RWPE2 (cell line): ENCODE measurements around the gene TBC1D23.

ENCODE experiments used
- ATAC-seq: fragments of 200-7000 bp; cut with Tn5 transposase; 3 replicates; pipeline ENCODE4 v1.9.1; 2021; ENCODE audit warnings: low read depth
- DNase-seq: peaks from one replicate; pipeline ENCODE4 v3.0.0-alpha.2; 2020; ENCODE audit warnings: low spot score
- H3K27ac ChIP-seq: fragments of 450-650 bp; 2 replicates; pipeline ENCODE4 v1.5.1; 2017; ENCODE audit warnings: mild to moderate bottlenecking; ENCODE audit not compliant: poor library complexity, severe bottlenecking
- H3K27me3 ChIP-seq: fragments of 250-450 bp; sonication (Bioruptor Pico); 2 replicates; pipeline ENCODE4 v1.5.1; 2021; ENCODE audit warnings: mild to moderate bottlenecking, moderate library complexity; ENCODE audit not compliant: insufficient read depth, poor library complexity, severe bottlenecking
- H3K36me3 ChIP-seq: fragments of 250-450 bp; sonication (Bioruptor Pico); 2 replicates; pipeline ENCODE4 v1.5.1; 2020; ENCODE audit warnings: low read depth, mild to moderate bottlenecking, moderate library complexity
- H3K4me1 ChIP-seq: fragments of 250-450 bp; sonication (Bioruptor Pico); 2 replicates; pipeline ENCODE4 v1.5.1; 2021; ENCODE audit warnings: mild to moderate bottlenecking, moderate library complexity; ENCODE audit not compliant: insufficient read depth, poor library complexity, severe bottlenecking
- H3K4me3 ChIP-seq: fragments of 250-450 bp; sonication (Bioruptor Pico); 2 replicates; pipeline ENCODE4 v1.5.1; 2021; ENCODE audit warnings: mild to moderate bottlenecking, moderate library complexity; ENCODE audit not compliant: severe bottlenecking
- H3K9me3 ChIP-seq: fragments of 250-450 bp; sonication (Bioruptor Pico); 2 replicates; pipeline ENCODE4 v1.5.1; 2021; ENCODE audit warnings: mild to moderate bottlenecking, moderate library complexity; ENCODE audit not compliant: severe bottlenecking
- TF ChIP-seq, protein P1 (sequence below): fragments of 450-650 bp; IDR thresholded peaks from one replicate; pipeline ENCODE4 v1.5.1; 2017; ENCODE audit warnings: mild to moderate bottlenecking, moderate library complexity; ENCODE audit not compliant: poor library complexity, severe bottlenecking

TBC1D23 gene

DNA sequence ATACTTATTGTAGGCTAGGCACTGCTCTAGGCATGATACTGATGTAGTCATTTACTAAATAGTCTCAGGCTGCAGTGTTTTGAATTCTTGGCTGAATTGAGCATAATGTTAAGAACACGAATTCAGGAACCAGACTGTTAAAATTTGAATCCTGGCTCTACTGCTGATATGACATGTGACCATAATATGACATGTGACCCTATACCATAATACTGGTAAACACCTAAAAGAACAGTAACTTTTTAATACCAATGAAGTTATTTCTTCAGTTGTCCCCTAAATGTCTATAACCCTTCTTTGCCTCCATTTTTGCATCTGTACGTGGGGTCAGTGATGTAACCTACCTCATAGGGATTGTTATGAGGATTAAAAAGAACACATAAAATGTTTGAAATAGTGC is 18.1 kb downstream of the TBC1D23 start:
- H3K4me3 ChIP-seq = no peak overlapping the region
- TF ChIP-seq, protein P1, sequence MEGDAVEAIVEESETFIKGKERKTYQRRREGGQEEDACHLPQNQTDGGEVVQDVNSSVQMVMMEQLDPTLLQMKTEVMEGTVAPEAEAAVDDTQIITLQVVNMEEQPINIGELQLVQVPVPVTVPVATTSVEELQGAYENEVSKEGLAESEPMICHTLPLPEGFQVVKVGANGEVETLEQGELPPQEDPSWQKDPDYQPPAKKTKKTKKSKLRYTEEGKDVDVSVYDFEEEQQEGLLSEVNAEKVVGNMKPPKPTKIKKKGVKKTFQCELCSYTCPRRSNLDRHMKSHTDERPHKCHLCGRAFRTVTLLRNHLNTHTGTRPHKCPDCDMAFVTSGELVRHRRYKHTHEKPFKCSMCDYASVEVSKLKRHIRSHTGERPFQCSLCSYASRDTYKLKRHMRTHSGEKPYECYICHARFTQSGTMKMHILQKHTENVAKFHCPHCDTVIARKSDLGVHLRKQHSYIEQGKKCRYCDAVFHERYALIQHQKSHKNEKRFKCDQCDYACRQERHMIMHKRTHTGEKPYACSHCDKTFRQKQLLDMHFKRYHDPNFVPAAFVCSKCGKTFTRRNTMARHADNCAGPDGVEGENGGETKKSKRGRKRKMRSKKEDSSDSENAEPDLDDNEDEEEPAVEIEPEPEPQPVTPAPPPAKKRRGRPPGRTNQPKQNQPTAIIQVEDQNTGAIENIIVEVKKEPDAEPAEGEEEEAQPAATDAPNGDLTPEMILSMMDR = no peak
- ATAC-seq (no peak), DNase-seq (no peak)
- no peaks in the 10 kb centered on the region for H3K9me3 ChIP-seq
- H3K27me3 ChIP-seq = no peaks in the 10 kb centered on the region
- peaks cover 50% of the 10 kb centered on the region for H3K36me3 ChIP-seq
- H3K27ac ChIP-seq = no peak overlapping the region
- no peaks in the 10 kb centered on the region for H3K4me1 ChIP-seq

DNA sequence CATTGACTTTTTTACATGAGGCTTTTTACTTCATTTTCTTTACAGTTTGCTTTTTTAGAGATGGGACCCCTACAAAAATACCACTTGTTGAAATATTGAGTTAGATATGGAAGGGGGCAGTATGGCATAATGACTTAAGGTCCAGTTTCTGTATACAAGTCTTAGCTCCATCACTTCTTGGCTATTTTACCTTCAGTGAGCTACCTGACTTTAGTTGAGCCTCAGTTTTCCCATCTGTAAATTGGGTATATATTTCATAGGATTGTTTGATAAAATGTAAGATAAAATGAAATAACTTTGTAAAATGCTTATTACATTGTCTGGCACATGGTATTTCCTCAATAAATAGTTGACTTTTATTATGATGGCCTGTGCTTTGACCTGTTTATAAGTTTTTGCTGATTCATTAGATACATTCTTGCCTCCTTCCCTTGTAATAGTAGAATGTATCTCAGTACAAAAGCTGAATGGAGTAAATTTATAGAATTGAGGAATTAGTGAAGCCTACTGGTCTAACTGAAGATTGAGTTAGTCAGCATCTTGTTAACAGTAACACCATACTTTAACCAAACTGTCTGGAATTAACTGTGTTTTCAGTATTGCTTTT is 27.6 kb downstream of the TBC1D23 start:
- Histone ChIP-seq H3K4me1 (no peaks in the 10 kb centered on the region), H3K27me3 (no peaks in the 10 kb centered on the region), H3K9me3 (no peaks in the 10 kb centered on the region), H3K27ac (no peak overlapping the region), H3K4me3 (no peak overlapping the region), H3K36me3 (peaks cover 60% of the 10 kb centered on the region)
- ATAC-seq (no peak), DNase-seq (no peak)
- TF ChIP-seq, protein P1 = no peak

DNA sequence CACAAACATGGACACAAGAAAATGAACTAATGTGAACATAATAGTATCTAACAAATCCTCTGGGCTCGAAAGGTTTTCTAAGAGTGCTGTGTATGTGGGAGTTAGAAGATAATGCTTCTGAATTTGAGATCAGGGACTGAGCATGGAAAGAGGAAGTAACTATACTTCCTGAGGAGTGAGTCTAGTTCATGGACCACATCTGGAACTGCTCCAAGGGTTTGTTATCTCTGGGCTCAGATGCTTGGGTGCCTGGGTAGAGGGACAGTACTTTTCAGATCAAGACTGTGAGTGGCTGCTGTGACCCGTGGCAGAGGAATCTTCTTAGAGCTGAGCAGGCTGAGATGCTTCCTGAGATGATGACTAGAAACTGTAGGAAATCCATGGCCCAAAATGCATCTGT is 28.5 kb downstream of the TBC1D23 start:
- DNase-seq = no peak
- no peaks in the 10 kb centered on the region for H3K9me3 ChIP-seq
- ATAC-seq = no peak
- H3K36me3 ChIP-seq = peaks cover 51% of the 10 kb centered on the region
- H3K4me1 ChIP-seq = no peaks in the 10 kb centered on the region
- H3K4me3 ChIP-seq = no peak overlapping the region
- TF ChIP-seq, protein P1 = no peak
- H3K27me3 ChIP-seq = no peaks in the 10 kb centered on the region
- no peak overlapping the region for H3K27ac ChIP-seq

DNA sequence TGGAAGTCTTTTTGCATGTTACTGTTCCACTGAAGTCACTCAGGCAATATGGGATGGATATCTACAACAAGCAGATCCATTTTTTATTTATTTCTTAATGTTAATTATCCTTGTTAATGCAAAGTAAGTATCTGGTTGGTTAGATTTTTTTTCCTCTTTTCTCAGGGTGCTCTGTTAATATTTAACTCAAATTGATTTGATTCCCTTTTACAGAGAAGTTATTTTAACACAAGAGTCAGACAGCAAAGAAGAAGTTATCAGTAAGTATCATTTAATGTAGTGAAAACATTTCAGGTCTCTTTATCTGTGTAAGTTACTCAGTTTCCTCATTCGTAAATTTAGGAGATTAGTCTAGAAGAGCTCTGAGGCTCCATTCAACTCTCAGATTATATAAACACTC is 34.3 kb downstream of the TBC1D23 start:
- Histone ChIP-seq H3K4me3 (no peak overlapping the region), H3K9me3 (no peaks in the 10 kb centered on the region), H3K27me3 (no peaks in the 10 kb centered on the region), H3K4me1 (no peaks in the 10 kb centered on the region), H3K36me3 (peaks cover 73% of the 10 kb centered on the region), H3K27ac (no peak overlapping the region)
- TF ChIP-seq, protein P1 = no peak
- DNase-seq = no peak
- ATAC-seq = no peak

DNA sequence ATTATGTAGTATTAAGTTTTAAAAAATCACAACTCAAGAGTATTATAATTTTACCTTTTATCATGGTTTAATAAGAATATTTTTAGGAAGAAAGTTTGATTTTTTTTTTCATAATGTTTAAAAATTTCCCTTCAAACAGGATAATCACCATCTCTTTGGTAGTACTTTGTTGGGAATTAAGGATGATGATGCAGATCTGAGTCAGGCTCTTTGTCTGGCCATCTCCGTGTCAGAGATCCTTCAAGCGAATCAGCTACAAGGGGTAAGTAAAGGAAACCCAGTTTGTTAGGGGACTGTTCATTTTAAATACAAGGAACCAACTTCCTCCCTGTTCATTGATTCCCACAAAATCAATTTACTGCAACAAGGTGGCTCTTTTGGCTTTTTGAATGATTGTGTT is 37.0 kb downstream of the TBC1D23 start:
- ATAC-seq (peak; percentile 53; the same call in 1 of the 3 replicates), DNase-seq (no peak)
- Histone ChIP-seq H3K4me1 (no peaks in the 10 kb centered on the region), H3K9me3 (no peaks in the 10 kb centered on the region), H3K27me3 (no peaks in the 10 kb centered on the region), H3K4me3 (no peak overlapping the region), H3K27ac (peak overlapping the region; percentile 10), H3K36me3 (peaks cover 74% of the 10 kb centered on the region)
- TF ChIP-seq, protein P1 = no peak
